Measurements from ENCODE around the gene SYNPR.

DNA sequence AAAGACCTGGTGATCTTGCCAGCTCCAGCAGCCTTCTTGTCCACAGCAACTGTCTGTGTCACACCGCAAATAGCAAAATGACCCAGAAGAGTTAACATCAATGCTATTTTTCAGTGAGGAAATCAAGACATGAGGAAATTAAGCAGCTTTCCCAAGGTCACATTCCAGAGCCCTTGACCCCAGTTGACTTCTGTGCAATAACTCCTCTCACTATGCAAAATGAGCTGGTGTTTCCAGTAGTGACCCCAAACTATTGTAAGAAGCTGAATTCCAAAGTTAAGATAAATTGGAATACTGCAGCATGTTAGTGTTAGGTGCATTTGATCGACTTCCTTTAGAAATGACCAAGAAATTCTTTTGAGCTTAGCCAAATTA lies 201.5 kb downstream of the SYNPR start:
- TF ChIP-seq EZH2 (IDR thresholded peaks at IDR 0.05), result no peak
- TF ChIP-seq POLR2AphosphoS5 (IDR thresholded peaks at IDR 0.05; ENCODE audit: borderline replicate concordance, low read depth, low read length), result no peak
